Neural cell (in vitro differentiated cells): ENCODE data around the gene PHGDH.

ENCODE experiments used
- CTCF ChIP-seq: fragments of 450-650 bp; IDR thresholded peaks from 2 replicates; pipeline ENCODE4 v1.5.1; 2014; ENCODE audit warnings: antibody characterized with exemption, mild to moderate bottlenecking, moderate library complexity; ENCODE audit not compliant: poor library complexity, severe bottlenecking
- EP300 ChIP-seq: fragments of 450-650 bp; conservative IDR thresholded peaks from 2 replicates; pipeline ENCODE4 v1.6.1; 2014; ENCODE audit warnings: antibody characterized with exemption, mild to moderate bottlenecking, moderate library complexity; ENCODE audit not compliant: poor library complexity, severe bottlenecking
- EZH2 ChIP-seq: fragments of 200-600, 300-800 bp; shearing (Covaris generic), sonication (generic); IDR thresholded peaks from 2 replicates; pipeline ENCODE4 v1.6.1; 2014; ENCODE audit warnings: antibody characterized with exemption, low read length, borderline replicate concordance, mild to moderate bottlenecking; ENCODE audit not compliant: insufficient read depth, poor library complexity, severe bottlenecking
- MXI1 ChIP-seq: fragments of 450-650 bp; conservative IDR thresholded peaks from 2 replicates; pipeline ENCODE4 v1.6.1; 2014; ENCODE audit warnings: antibody characterized with exemption, mild to moderate bottlenecking; ENCODE audit not compliant: poor library complexity, severe bottlenecking
- POLR2AphosphoS5 ChIP-seq: IDR thresholded peaks from 2 replicates; pipeline ENCODE4 v1.6.1; 2012
- TAF1 ChIP-seq: IDR thresholded peaks from 2 replicates; pipeline ENCODE4 v1.6.1; 2012; ENCODE audit warnings: low read depth

- TF ChIP-seq CTCF (no peak), EP300 (no peak), EZH2 (no peak), TAF1 (no peak), POLR2AphosphoS5 (no peak), MXI1 (no peak)
These were observed 24.9 kb downstream of the PHGDH start for GRCh38 chr1:119736649-119737039.
